Epithelial cell of prostate (primary cell): ENCODE data around the gene MTHFD1L.

Source experiments
- DNase-seq: peaks from one replicate; pipeline ENCODE4 v3.0.0-alpha.2; 2011; ENCODE audit warnings: low read depth, low spot score
- H3K27ac ChIP-seq: fragments of 450-650 bp; 2 replicates; pipeline ENCODE4 v1.5.1; 2017; ENCODE audit warnings: mild to moderate bottlenecking

Gene MTHFD1L

DNA sequence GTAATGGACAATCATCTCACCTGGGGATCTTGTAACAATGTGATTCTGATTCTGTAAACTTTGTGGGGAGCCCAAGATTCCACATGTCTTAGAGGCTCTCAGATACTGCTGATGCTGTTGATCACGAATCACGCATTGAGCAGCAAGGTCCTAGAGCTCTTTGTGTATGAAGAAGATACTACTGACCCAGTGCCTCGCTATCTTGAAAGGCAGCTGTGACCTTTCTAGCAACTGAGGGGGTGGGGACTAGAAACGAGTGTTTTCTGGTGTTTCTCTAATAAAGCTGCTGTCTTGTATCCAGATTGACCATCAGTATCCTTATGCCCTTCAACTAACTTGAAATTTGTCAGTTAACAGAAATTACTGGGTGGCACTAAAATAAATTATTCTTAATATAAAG, 142.9 kb downstream of the MTHFD1L start:
- no peak overlapping the region for H3K27ac ChIP-seq
- no peak for DNase-seq

DNA sequence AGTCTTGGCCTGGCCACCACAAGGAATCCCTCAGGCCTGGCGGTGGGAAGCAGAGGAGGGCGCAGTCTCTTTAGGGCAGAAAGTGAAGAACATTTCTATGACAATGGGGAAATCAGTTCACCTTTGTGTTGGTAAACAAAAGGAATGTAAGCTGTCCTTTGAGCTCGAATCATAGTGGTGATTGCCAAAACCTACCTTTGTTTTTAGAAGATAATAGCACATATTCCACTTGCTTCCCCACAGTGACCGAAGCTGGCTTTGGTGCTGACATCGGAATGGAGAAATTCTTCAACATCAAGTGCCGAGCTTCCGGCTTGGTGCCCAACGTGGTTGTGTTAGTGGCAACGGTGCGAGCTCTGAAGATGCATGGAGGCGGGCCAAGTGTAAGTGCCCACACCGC, 144.1 kb downstream of the MTHFD1L start:
- no peak for DNase-seq
- no peak overlapping the region for H3K27ac ChIP-seq

DNA sequence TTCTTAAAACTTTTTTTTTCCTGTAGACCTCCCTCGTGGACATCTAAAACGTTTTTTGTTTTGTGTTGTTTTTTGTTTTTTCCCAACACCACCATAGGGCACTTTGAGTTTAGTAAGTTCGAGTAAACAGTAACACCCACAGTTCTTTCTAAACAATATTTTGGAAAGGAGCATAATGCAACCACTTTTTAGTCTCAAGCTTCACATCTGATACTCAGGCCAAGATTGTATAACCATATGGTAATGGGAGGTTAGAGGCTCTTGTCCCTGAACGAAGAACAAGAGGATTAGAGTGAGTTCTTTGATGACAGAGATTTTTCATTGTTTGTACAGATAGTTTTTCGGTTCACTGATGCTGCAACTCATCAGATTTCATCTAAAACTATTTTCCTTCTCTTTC, 144.6 kb downstream of the MTHFD1L start:
- no peak overlapping the region for H3K27ac ChIP-seq

DNA sequence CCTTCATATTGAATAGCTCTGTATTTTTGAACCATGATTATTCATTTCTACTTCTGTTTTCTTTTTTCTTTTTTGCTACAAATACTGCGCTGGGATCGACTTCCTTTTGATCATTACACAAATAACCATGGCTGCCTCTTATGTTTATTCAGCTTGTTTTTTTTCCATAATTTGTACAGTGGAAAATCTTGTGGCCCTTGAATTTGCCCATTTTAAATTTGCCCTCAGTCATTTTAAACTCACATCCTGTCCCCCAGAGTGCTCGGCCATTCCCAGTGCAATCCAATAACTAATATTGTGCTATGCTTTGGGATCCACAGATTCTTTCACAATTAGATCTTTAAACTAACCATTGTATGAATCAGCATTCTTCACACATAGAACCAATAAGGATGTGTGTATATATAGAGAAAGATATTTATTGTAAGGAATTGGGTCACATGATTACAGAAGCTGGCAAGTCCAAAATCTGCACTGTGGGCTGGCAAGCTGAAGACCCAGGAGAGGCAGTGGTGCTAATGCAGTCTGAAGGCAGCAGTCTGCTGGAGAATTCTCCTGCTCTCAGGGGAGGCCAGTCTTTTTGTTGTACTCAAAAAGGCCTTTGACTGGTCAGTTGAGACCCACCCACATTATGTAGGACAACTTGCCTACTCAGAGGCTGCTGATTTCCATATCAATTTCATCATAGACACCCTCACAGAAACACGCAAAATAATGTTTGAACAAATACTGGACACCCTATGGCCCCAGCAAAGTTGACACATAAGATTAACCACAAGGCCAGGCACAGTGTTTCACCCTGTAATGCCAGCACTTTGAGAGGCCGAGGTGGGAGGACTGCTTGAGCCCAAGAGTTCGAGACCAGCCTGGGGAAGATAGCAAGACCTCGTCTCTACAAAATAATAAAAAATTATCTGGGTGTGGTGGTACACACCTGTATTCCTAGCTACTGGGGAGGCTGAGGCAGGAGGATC, 147.1 kb downstream of the MTHFD1L start:
- no peak for DNase-seq
- no peak overlapping the region for H3K27ac ChIP-seq

More for the DNA sequence above, 144.6 kb downstream of the MTHFD1L start:
- no peak for DNase-seq

DNA sequence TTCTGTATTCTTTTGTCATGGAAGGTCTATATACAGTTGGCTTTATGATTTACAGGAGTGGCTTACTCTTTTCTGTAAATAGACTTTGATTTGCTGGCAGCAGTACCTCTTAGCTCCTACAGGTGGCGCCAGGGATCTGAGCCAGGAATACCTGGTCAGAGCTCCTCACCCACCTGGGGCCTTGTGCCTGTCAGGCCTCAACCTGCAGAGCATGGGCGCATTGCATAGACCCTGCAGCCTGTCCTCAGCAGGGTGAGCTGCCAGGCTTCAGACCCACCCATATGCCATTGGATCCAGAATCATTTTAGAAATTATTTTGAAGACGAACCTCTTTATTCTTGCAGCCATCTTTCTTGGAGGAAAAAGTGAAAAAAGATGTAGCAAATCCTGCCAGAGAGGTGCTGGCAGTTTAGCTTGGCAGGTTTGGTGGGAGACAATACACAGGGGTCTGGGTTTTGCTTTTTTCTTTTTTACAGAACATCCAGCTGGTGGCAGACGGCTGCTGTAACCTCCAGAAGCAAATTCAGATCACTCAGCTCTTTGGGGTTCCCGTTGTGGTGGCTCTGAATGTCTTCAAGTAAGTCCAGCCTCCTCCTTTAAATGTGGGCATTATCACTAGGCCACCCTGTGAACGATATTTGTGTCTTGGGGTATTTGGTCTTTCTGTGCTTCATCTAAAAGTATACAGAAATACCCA, 149.1 kb downstream of the MTHFD1L start:
- DNase-seq: no peak
- no peak overlapping the region for H3K27ac ChIP-seq

DNA sequence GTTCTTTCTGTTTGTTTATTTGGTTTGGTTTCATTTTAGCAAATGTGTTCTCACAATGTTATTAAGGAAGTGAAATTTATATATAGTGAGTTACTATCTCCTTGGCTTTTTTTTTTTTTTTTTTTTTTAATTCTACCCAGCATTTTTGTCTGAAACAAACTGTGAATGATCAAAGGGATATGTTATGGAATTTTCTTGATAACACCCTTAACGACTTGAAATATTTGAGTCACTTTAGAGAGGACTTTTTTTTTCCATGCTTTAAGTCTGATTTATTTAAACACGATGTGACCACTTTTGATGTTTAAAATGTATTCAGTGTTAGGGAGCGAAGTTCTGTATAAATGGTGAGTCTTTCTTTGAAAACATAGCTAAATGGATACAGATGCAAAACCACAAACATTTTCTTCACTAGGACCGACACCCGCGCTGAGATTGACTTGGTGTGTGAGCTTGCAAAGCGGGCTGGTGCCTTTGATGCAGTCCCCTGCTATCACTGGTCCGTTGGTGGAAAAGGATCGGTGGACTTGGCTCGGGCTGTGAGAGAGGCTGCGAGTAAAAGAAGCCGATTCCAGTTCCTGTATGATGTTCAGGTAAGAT, 149.7 kb downstream of the MTHFD1L start:
- H3K27ac ChIP-seq: no peak overlapping the region
- no peak for DNase-seq

DNA sequence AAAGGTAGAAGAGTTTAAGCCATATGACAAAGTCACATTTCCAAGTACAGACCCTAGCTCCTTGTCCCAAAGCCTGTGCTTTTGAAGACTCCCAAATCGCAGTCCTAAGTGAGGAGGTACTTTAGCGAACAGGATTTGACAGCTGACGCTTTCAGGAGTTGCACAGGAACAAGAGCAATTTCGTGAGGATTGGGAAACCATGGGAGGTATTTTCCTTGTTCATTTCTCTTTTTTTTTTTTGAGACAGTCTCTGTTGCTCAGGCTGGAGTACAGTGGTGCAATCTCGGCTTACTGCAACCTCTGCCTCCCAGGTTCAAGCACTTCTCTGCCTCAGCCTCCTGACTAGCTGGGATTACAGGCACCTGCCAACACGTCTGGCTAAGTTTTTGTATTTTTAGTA, 150.6 kb downstream of the MTHFD1L start:
- H3K27ac ChIP-seq: no peak overlapping the region
- DNase-seq: no peak

DNA sequence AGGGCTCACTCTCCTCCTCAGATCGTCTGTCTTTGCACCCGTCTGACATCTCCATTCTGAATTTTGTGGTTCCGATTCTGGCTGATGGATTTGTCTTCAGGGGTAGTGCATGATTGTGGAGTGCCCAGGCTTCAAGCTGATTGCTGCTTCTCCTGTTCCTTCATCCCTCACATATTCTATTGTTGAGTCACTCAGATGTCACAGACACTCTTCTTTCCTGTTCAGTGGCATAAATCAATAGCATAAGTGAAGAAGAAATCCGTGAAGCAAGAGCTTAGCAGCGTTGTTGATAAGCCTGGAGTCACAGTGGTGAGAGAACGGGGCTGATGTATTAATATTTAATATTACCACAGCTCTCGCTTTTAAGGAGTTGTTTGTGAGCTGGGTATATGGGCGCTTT, 152.5 kb downstream of the MTHFD1L start:
- H3K27ac ChIP-seq: no peak overlapping the region
- no peak for DNase-seq

DNA sequence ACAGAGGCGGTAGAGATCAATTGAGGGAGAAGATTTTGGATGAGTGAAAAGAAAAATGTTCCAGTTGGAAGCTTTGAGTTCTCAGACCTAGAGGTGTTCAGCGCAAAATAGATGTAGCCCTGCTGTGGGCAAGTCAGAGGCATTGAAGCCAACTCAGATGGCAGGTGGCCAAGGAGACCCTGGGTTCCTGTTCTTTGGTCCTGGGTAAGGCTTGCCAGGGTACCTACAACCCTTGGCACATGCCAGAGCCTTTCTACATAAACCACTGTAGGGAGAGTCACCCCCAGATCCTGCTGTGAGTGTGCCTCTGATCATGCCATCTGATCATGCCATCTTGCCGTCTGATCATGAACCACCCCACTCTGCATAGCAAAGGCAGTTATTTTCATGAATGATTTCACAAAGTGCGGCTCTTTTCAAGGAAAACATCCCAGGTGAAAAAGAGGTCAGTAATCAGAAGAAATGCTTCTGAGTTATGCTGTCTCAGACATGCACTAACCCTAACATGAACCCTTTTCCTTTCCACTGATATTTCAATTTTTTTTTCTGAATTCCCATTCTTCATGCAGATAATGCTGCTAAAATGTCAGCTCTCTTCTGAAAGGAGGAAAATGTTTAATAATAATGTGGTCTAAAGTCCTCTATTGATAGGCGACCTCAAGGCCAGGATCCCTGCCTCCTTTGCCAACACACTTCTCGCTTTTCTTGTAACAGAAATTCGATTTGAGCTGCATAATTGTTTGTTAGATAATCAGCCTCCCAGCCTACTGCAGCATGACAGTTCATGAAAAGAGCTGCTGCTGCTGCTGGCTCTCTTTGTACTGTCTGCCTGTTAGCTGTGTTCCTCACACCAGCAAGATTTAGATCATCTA, 153.6 kb downstream of the MTHFD1L start:
- no peak for DNase-seq
- no peak overlapping the region for H3K27ac ChIP-seq

DNA sequence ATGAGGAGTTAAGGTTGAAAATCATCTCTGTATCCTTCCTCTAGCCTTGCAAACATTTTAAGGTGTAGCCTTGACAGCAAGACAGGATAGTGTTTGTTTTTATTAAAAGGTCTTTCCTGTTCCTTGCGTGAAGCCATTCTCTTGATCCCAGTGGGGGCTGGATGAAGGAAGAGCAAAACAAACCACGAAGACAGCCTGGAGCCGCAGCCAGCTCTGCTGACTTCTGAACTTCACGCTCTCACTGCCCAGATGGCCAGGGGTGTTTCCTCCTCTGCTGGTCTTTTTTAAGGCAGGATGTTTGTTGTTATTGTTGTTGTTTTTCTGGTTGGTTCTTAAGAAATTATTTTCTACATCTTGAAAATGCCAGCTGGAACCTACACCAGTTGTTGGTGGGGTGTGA, 156.4 kb downstream of the MTHFD1L start:
- no peak overlapping the region for H3K27ac ChIP-seq
- DNase-seq: no peak

DNA sequence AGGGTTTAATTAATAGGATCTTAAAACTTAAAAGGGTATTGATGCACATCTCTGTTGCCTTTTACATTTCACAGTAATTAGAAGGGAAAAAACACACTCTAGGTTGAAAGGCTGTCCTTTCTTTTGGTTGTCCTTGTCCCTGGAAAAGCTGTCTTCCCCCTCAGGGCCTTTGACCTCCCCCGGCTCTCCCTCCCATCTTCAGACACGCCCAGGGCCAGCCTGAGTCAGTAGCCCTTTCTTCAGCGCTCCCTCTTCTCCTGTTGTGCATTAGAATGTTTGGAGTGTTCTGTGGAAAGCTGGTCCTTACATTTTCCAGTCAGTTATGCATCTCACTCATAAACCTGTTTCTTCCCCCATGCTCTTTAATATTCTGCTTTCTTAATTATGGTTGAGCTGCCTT, 157.0 kb downstream of the MTHFD1L start:
- no peak overlapping the region for H3K27ac ChIP-seq
- no peak for DNase-seq

DNA sequence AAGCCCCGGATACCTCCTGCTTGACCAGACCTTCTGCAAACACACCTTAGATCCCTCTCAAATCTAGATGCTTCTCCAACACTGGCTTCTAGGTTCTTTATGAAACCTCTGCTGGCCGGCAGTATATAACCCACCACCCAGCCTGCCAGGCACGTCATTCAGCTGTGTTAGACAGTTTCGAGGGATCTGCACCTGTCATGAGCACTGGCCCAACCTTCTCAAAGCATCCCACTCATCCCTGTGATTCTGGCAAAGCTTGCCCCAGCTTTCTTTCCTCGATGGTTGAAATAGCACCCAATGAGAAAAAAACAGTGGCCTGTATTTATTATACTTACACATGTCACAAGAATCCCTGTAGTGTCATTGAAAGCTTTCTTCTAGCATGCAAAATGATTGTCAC, 157.8 kb downstream of the MTHFD1L start:
- DNase-seq: no peak
- H3K27ac ChIP-seq: no peak overlapping the region

DNA sequence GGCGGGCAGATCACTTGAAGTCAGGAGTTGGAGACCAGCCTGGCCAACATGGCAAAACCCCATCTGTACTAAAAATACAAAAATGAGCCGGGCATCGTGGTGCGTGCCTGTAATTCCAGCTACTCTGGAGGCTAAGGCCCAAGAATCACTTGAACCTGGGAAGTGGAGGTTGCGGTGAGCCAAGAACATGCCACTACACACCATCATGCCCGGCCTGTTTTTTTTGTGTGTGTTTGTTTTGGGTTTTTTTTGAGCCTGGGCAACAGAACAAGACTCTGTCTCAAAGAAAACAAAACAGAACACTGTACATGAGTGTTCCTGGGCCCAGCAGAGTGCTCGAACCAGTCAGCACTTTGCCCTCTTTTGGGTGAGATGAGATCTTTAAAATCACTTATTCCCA, 159.1 kb downstream of the MTHFD1L start:
- H3K27ac ChIP-seq: no peak overlapping the region
- DNase-seq: no peak

DNA sequence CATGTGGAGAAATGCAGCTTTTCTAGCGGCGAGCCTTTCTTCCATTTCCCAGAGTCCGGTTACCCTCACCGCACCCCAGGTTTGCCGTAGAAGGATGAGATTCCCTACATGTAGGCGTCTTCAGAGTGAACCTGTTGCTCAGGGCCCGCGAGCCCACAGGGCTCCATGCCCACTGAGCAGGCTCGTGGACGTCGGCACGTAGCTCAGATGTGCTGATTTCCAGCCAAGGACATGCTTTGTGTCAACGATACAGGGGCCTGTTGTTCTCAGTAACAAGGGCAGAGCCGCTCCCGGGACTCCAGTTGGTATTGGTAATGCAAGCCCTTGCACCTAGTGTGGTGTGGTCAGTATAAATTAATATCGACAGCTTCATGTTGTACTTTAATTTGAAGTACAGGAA, 159.6 kb downstream of the MTHFD1L start:
- no peak for DNase-seq
- no peak overlapping the region for H3K27ac ChIP-seq

DNA sequence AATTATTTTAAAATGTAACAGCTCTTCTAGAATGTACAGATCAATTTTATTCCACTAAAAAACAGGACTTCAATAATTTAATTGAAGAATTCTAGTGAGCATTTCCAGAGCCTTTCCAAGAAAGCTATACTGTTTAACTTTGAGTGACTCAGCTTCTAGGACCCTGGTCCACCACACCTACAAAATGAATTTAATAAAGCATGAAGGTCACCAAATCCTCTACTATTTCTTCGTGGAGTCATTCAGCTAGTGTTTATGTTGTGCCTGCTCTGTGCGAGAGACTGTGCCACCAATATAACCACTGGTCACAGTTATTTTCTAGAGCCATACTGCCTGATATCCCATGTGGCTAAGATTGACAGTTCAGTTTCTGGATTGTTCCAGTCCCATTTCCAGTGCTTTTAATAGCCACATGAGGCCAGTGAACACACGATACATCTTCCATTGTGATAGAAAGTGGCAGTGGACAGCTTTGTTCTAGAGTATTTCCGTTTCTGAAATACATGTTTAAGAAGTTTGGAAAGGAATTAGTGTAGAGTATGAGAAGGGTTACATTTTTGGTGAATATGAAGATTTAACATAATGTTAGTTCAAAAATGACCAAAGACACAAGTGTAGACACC, 160.7 kb downstream of the MTHFD1L start:
- no peak for DNase-seq
- H3K27ac ChIP-seq: no peak overlapping the region

DNA sequence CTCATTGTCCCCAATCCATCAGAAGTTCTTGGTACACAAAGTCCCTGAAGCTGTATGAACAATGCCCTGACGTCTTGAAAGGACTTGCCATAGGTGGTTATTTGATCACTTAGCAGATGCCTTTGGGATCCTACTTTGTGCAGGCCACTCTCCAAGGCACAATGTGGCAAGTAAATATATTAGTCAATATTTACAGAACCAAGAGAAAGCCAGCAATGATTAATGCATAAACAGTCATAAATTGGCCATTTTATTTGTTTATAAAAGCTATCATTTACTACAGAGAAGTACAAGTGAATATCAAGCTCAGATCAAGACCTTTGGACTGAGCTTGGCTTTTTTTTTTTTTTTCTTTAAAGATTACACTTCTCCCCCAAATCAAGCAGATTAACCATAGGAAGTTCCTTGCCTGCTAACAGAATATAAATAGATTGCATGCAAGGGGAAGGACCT, 161.8 kb downstream of the MTHFD1L start:
- no peak for DNase-seq
- H3K27ac ChIP-seq: no peak overlapping the region

DNA sequence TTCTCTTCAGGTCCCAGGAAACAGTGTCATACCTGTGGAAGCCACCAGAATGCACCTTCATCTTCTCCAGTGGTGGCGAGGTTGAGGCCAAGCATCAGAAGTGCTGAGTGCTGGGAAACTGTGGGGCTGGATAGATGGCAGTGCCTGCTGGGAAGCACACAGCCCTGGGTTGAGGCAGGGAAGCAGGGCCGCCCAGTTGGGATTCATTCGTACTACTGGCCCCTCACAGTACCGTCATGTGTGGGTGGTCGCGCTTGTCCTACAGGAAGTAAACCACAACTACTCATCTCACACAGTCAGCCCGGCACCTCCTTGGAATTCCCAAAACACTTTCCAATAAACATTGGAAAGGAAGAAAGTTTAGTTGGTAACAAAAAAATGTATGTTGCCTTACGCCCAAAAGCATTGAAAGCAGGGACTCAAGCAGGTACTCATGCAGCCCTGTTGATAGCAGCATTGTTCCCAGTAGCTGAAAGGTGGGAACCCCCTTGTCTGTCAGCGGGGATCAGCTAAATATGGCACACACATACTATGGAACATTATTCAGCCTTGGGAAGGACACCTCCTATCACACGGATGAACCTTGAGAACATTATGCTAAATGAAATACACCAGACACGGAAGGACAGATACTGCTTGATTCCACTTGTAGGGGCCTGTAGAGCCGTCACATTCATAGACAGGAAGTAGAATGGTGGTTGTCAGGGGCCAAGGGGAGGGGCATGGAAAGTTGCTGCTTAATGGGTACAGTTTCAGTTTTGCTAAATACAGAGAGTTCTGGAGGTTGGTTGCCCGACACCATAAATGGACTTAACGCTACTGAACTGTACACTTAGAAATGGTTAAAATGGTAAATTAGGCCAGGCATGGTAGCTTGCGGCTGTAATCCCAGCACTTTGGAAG, 162.7 kb downstream of the MTHFD1L start:
- no peak for DNase-seq
- H3K27ac ChIP-seq: no peak overlapping the region

DNA sequence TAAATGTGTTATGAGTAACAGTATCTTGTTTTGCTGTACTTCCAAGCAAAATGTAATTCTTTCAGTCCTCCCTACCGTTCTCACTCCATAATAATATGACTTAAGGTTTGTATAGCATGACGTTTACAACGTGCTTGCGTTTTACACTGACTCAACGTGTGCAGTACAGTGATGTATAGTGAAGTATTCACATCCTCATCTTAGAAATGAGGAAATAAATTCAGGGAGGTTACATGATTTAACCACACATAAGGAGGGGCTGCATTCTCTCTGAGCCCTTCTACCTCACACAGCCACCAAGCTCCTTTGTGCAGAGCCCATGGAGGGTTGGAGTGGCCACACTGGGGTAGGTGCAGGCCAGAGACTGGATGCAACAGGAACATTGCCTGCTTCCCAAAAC, 164.5 kb downstream of the MTHFD1L start:
- peak overlapping the region; percentile 26 for H3K27ac ChIP-seq
- no peak for DNase-seq

DNA sequence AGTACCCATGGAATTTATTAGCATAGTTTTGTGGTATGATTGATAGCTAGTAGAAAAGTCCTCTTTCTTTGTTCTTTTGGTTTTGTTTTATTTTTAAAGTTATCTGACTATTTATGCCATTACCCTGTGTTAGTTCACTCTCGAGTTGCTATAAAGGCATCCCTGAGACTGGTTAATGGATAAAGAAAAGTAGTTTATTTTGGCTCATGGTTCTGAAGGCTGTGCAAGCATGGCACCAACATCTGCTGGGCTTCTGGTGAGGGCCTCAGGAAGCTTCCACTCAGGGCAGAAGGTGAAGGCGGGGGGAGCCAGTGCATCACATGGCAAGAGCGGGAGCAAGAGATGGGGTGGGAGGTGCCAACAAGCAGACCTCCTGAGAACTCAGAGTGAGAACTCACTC, 166.5 kb downstream of the MTHFD1L start:
- H3K27ac ChIP-seq: no peak overlapping the region
- DNase-seq: no peak
